HG03097 (cell line): ENCODE data around the gene AKNA.

Experiments
- ATAC-seq: cut with Tn5 transposase; IDR thresholded peaks from one replicate; pipeline ENCODE4 v1.9.1; 2021; ENCODE audit not compliant: unreplicated experiment, low FRiP score

The AKNA gene

GRCh38 chr9:114311571-114312512 lies 75.9 kb downstream of the AKNA start:
- no peak for ATAC-seq

- ATAC-seq = no peak
Measured at GRCh38 chr9:114310471-114311450, 77.0 kb downstream of the AKNA start.

GRCh38 chr9:114309096-114309495 lies 78.7 kb downstream of the AKNA start:
- no peak for ATAC-seq

GRCh38 chr9:114308361-114308950 lies 79.3 kb downstream of the AKNA start:
- ATAC-seq = no peak

GRCh38 chr9:114307899-114308267 lies 79.9 kb downstream of the AKNA start:
- ATAC-seq = no peak

GRCh38 chr9:114304416-114305188 lies 83.2 kb downstream of the AKNA start:
- no peak for ATAC-seq

- ATAC-seq = no peak
Measured at GRCh38 chr9:114303977-114304376, 83.8 kb downstream of the AKNA start.

GRCh38 chr9:114303571-114303970 lies 84.2 kb downstream of the AKNA start:
- ATAC-seq = no peak

- no peak for ATAC-seq
Measured at GRCh38 chr9:114302727-114303126, 85.1 kb downstream of the AKNA start.

GRCh38 chr9:114301798-114302565 lies 85.8 kb downstream of the AKNA start:
- ATAC-seq = no peak

- no peak for ATAC-seq
Measured at GRCh38 chr9:114300846-114301797, 86.7 kb downstream of the AKNA start.

GRCh38 chr9:114300153-114300845 lies 87.5 kb downstream of the AKNA start:
- no peak for ATAC-seq

GRCh38 chr9:114299286-114300152 lies 88.3 kb downstream of the AKNA start:
- ATAC-seq = no peak

GRCh38 chr9:114296338-114296737 lies 91.4 kb downstream of the AKNA start:
- no peak for ATAC-seq

- ATAC-seq = no peak
Measured at GRCh38 chr9:114294664-114295063, 93.1 kb downstream of the AKNA start.

GRCh38 chr9:114291886-114292590 lies 95.7 kb downstream of the AKNA start:
- ATAC-seq = no peak
